Stimulated activated naive CD8-positive, alpha-beta T cell treated with anti-CD3 and anti-CD28 coated beads, Interleukin-15, amount 100 ng/mL, for 72 hours (primary cell): ENCODE results near the gene FRAT1.

ENCODE experiments used
- ATAC-seq: fragments of 150-1000 bp; cut with Tn5 transposase; 2 replicates; pipeline ENCODE4 v1.10.0; 2021; ENCODE audit warnings: mild to moderate bottlenecking, moderate library complexity
- DNase-seq, 2 donors: peaks; one replicate each; pipeline ENCODE4 v3.0.0; 2021 to 2022
- H3K27ac Mint-ChIP-seq, 2 donors: one replicate each; pipeline ENCODE4 v1.8.0; 2022; ENCODE audit warnings: mild to moderate bottlenecking in 2 of 2, mixed read lengths in 2 of 2, moderate library complexity in 2 of 2
- H3K27me3 Mint-ChIP-seq: one replicate; pipeline ENCODE4 v1.8.0; 2022; ENCODE audit warnings: mixed read lengths
- H3K4me1 Mint-ChIP-seq: one replicate; pipeline ENCODE4 v1.8.0; 2022; ENCODE audit warnings: mild to moderate bottlenecking, mixed read lengths
- H3K4me3 Mint-ChIP-seq, 2 donors: one replicate each; pipeline ENCODE4 v1.8.0; 2022; ENCODE audit warnings: mild to moderate bottlenecking in 2 of 2, mixed read lengths in 2 of 2, moderate library complexity in 1 of 2
- H3K9me3 Mint-ChIP-seq, 2 donors: one replicate each; pipeline ENCODE4 v1.8.0; 2022; ENCODE audit warnings: mixed read lengths in 2 of 2

The FRAT1 gene

GRCh38 chr10:97325754-97326153 lies 6.7 kb downstream of the FRAT1 start:
- Mint-ChIP-seq H3K4me3 (no peak overlapping the region), H3K27me3 (no peaks in the 10 kb centered on the region), H3K9me3 (no peaks in the 10 kb centered on the region), H3K4me1 (peaks cover 64% of the 10 kb centered on the region), H3K27ac (no peak overlapping the region)
- ATAC-seq (no peak), DNase-seq (no peak)

- Mint-ChIP-seq H3K27ac (peak overlapping the region; percentile 13 to 85), H3K4me3 (peak overlapping the region in 1 of 2 donors; percentile 43), H3K4me1 (peaks cover 65% of the 10 kb centered on the region), H3K9me3 (no peaks in the 10 kb centered on the region), H3K27me3 (no peaks in the 10 kb centered on the region)
- ATAC-seq (peak; percentile 68), DNase-seq (no peak)
Observed at GRCh38 chr10:97327348-97328294, 8.6 kb downstream of the FRAT1 start.

GRCh38 chr10:97328646-97329453 lies 9.8 kb downstream of the FRAT1 start:
- H3K4me1 Mint-ChIP-seq = peaks cover 75% of the 10 kb centered on the region
- no peak overlapping the region for H3K27ac Mint-ChIP-seq
- no peaks in the 10 kb centered on the region for H3K27me3 Mint-ChIP-seq
- no peaks in the 10 kb centered on the region for H3K9me3 Mint-ChIP-seq
- peak; percentile 74 for ATAC-seq
- peak overlapping the region in 1 of 2 donors; percentile 27 for H3K4me3 Mint-ChIP-seq
- DNase-seq = no peak

GRCh38 chr10:97329766-97330165 lies 10.7 kb downstream of the FRAT1 start:
- ATAC-seq (no peak), DNase-seq (no peak)
- Mint-ChIP-seq H3K27ac (peak overlapping the region in 1 of 2 donors; percentile 28), H3K4me1 (peaks cover 75% of the 10 kb centered on the region), H3K4me3 (no peak overlapping the region), H3K9me3 (no peaks in the 10 kb centered on the region), H3K27me3 (no peaks in the 10 kb centered on the region)

- H3K4me3 Mint-ChIP-seq = peak overlapping the region; percentile 58 to 61
- H3K4me1 Mint-ChIP-seq = peaks cover 68% of the 10 kb centered on the region
- ATAC-seq = no peak
- no peak for DNase-seq
- H3K27me3 Mint-ChIP-seq = no peaks in the 10 kb centered on the region
- H3K27ac Mint-ChIP-seq = no peak overlapping the region
- no peaks in the 10 kb centered on the region for H3K9me3 Mint-ChIP-seq
Observed at GRCh38 chr10:97331153-97331703, 12.2 kb downstream of the FRAT1 start.

- DNase-seq (no peak), ATAC-seq (no peak)
- Mint-ChIP-seq H3K27ac (peak overlapping the region; percentile 95 to 96), H3K9me3 (no peaks in the 10 kb centered on the region), H3K27me3 (peaks cover 9% of the 10 kb centered on the region), H3K4me1 (peaks cover 53% of the 10 kb centered on the region), H3K4me3 (peak overlapping the region; percentile 89 to 97)
Observed at GRCh38 chr10:97332591-97333350, 13.7 kb downstream of the FRAT1 start.

GRCh38 chr10:97333351-97333600 lies 14.2 kb downstream of the FRAT1 start:
- Mint-ChIP-seq H3K27me3 (peaks cover 10% of the 10 kb centered on the region), H3K27ac (peak overlapping the region; percentile 95 to 96), H3K4me1 (peaks cover 48% of the 10 kb centered on the region), H3K4me3 (peak overlapping the region; percentile 89 to 97), H3K9me3 (no peaks in the 10 kb centered on the region)
- no peak for ATAC-seq
- no peak for DNase-seq

GRCh38 chr10:97333601-97334369 lies 14.7 kb downstream of the FRAT1 start:
- H3K27me3 Mint-ChIP-seq = peaks cover 10% of the 10 kb centered on the region
- no peaks in the 10 kb centered on the region for H3K9me3 Mint-ChIP-seq
- H3K4me3 Mint-ChIP-seq = peak overlapping the region; percentile 89 to 97
- H3K4me1 Mint-ChIP-seq = peaks cover 43% of the 10 kb centered on the region
- peak; percentile 70 for ATAC-seq
- peak overlapping the region; percentile 95 to 96 for H3K27ac Mint-ChIP-seq
- DNase-seq = peak; percentile 52 to 58

- DNase-seq = peak; percentile 88 to 91
- H3K27ac Mint-ChIP-seq = peak within 1 kb of the TSS; percentile 96 to 97
- H3K27me3 Mint-ChIP-seq = peaks cover 10% of the 10 kb centered on the region
- peak; percentile 88 for ATAC-seq
- peaks cover 35% of the 10 kb centered on the region for H3K4me1 Mint-ChIP-seq
- H3K4me3 Mint-ChIP-seq = peak within 1 kb of the TSS; percentile 89 to 97
- no peaks in the 10 kb centered on the region for H3K9me3 Mint-ChIP-seq
Observed at GRCh38 chr10:97334370-97335175, 15.5 kb downstream of the FRAT1 start, which contains the start of gene FRAT2. Gene FRAT2 (minus strand): TSS chr10:97334729. CDS start chr10:97334572, 157 bp downstream.

- H3K27me3 Mint-ChIP-seq = peaks cover 10% of the 10 kb centered on the region
- H3K4me1 Mint-ChIP-seq = peaks cover 28% of the 10 kb centered on the region
- H3K27ac Mint-ChIP-seq = peak overlapping the region; percentile 72 to 97
- no peak for DNase-seq
- H3K4me3 Mint-ChIP-seq = peak overlapping the region; percentile 79 to 80
- no peaks in the 10 kb centered on the region for H3K9me3 Mint-ChIP-seq
- no peak for ATAC-seq
Observed at GRCh38 chr10:97335188-97335619, 16.1 kb downstream of the FRAT1 start.

- Mint-ChIP-seq H3K27me3 (peaks cover 10% of the 10 kb centered on the region), H3K27ac (peak overlapping the region in 1 of 2 donors; percentile 46), H3K4me3 (peak overlapping the region in 1 of 2 donors; percentile 53), H3K9me3 (no peaks in the 10 kb centered on the region), H3K4me1 (peaks cover 26% of the 10 kb centered on the region)
- DNase-seq (no peak), ATAC-seq (no peak)
Observed at GRCh38 chr10:97336006-97336405, 16.9 kb downstream of the FRAT1 start.

- H3K9me3 Mint-ChIP-seq = no peaks in the 10 kb centered on the region
- peaks cover 10% of the 10 kb centered on the region for H3K27me3 Mint-ChIP-seq
- peaks cover 22% of the 10 kb centered on the region for H3K4me1 Mint-ChIP-seq
- ATAC-seq (no peak), DNase-seq (no peak)
- no peak overlapping the region for H3K27ac Mint-ChIP-seq
- no peak overlapping the region for H3K4me3 Mint-ChIP-seq
Observed at GRCh38 chr10:97336446-97336845, 17.4 kb downstream of the FRAT1 start.

GRCh38 chr10:97336942-97337831 lies 18.1 kb downstream of the FRAT1 start:
- Mint-ChIP-seq H3K27ac (no peak overlapping the region), H3K9me3 (no peaks in the 10 kb centered on the region), H3K4me3 (no peak overlapping the region), H3K27me3 (peaks cover 10% of the 10 kb centered on the region), H3K4me1 (peaks cover 14% of the 10 kb centered on the region)
- ATAC-seq (no peak), DNase-seq (no peak)
